Activated CD4-positive, alpha-beta T cell treated with anti-CD3 and anti-CD28 coated beads for 4 hours (primary cell): Measurements from ENCODE around the gene MBD2.

Source experiments
- DNase-seq, 2 donors: peaks; one replicate each; pipeline ENCODE4 v3.0.0-alpha.2; 2020

The MBD2 gene

GRCh38 chr18:54192900-54193299, 31.6 kb downstream of the MBD2 start:
- DNase-seq, result no peak

GRCh38 chr18:54192415-54192814, 32.1 kb downstream of the MBD2 start:
- DNase-seq, result no peak

- no peak for DNase-seq
These were observed 33.1 kb downstream of the MBD2 start for GRCh38 chr18:54191352-54191751.

GRCh38 chr18:54187372-54187771, 37.1 kb downstream of the MBD2 start:
- DNase-seq, result no peak

- no peak for DNase-seq
These were observed 39.6 kb downstream of the MBD2 start for GRCh38 chr18:54184836-54185235.

GRCh38 chr18:54183390-54183789, 41.1 kb downstream of the MBD2 start:
- DNase-seq, result no peak

GRCh38 chr18:54181856-54182602, 42.4 kb downstream of the MBD2 start:
- DNase-seq, result no peak

GRCh38 chr18:54173980-54174630, 50.4 kb downstream of the MBD2 start:
- DNase-seq, result no peak

GRCh38 chr18:54173250-54173649, 51.2 kb downstream of the MBD2 start:
- no peak for DNase-seq

GRCh38 chr18:54169431-54170403, 54.8 kb downstream of the MBD2 start:
- DNase-seq, result no peak

- DNase-seq, result no peak
These were observed 59.0 kb downstream of the MBD2 start for GRCh38 chr18:54165450-54165849.

GRCh38 chr18:54163453-54163852, 61.0 kb downstream of the MBD2 start:
- no peak for DNase-seq

GRCh38 chr18:54162431-54162830, 62.0 kb downstream of the MBD2 start:
- no peak for DNase-seq

GRCh38 chr18:54161267-54161666, 63.2 kb downstream of the MBD2 start:
- DNase-seq, result no peak

GRCh38 chr18:54159906-54160305, 64.6 kb downstream of the MBD2 start:
- DNase-seq, result no peak

- DNase-seq, result no peak
These were observed 66.7 kb downstream of the MBD2 start for GRCh38 chr18:54157646-54158385.

GRCh38 chr18:54155412-54155811, 69.1 kb downstream of the MBD2 start:
- no peak for DNase-seq

- DNase-seq, result no peak
These were observed 70.2 kb downstream of the MBD2 start for GRCh38 chr18:54154231-54154630.

GRCh38 chr18:54151376-54151775, 73.1 kb downstream of the MBD2 start:
- no peak for DNase-seq

GRCh38 chr18:54150226-54150625, 74.2 kb downstream of the MBD2 start:
- no peak for DNase-seq

- DNase-seq, result peak; percentile 39 to 46
These were observed 75.3 kb downstream of the MBD2 start for GRCh38 chr18:54149078-54149697.

- no peak for DNase-seq
These were observed 75.8 kb downstream of the MBD2 start for GRCh38 chr18:54148678-54149077.
